Activated CD8-positive, alpha-beta memory T cell treated with anti-CD3 and anti-CD28 coated beads for 4 hours (primary cell): Measurements from ENCODE around the gene H1-8.
"Not testable (repeated sequence)": the region's sequence is repeated elsewhere in the genome, so short reads cannot be mapped to it uniquely, and the experiment has no call there.

Experiments used
- DNase-seq, 2 donors: peaks; one replicate each; pipeline ENCODE4 v3.0.0-alpha.2; 2020; ENCODE audit warnings: low read depth in 2 of 2

The H1-8 gene

GRCh38 chr3:129533406-129533805 lies 9.6 kb upstream of the H1-8 start:
- no peak for DNase-seq

GRCh38 chr3:129534428-129535027 lies 8.4 kb upstream of the H1-8 start:
- DNase-seq: no peak

- no peak for DNase-seq
Measured at GRCh38 chr3:129535075-129535474, 7.9 kb upstream of the H1-8 start.

GRCh38 chr3:129536374-129536667 lies 6.7 kb upstream of the H1-8 start:
- DNase-seq: no peak

GRCh38 chr3:129536804-129537203 lies 6.2 kb upstream of the H1-8 start:
- DNase-seq: no peak

- no peak for DNase-seq
Measured at GRCh38 chr3:129539206-129539605, 3.8 kb upstream of the H1-8 start.

GRCh38 chr3:129540776-129541516 lies 2.0 kb upstream of the H1-8 start:
- no peak for DNase-seq

GRCh38 chr3:129542747-129543146 lies 228 bp upstream of the H1-8 start:
- DNase-seq: no peak

- DNase-seq: no peak
Measured at GRCh38 chr3:129543999-129544398, 1.0 kb downstream of the H1-8 start.

- DNase-seq: not testable (repeated sequence)
Measured at GRCh38 chr3:129545951-129546350, 3.0 kb downstream of the H1-8 start.

GRCh38 chr3:129547241-129547640 lies 4.3 kb downstream of the H1-8 start:
- no peak for DNase-seq

- no peak for DNase-seq
Measured at GRCh38 chr3:129548104-129548965, 5.4 kb downstream of the H1-8 start.

- DNase-seq: no peak
Measured at GRCh38 chr3:129549006-129549800, 6.2 kb downstream of the H1-8 start.

- no peak for DNase-seq
Measured at GRCh38 chr3:129549805-129550204, 6.8 kb downstream of the H1-8 start.

GRCh38 chr3:129552287-129553050 lies 9.5 kb downstream of the H1-8 start:
- DNase-seq: no peak

- no peak for DNase-seq
Measured at GRCh38 chr3:129553171-129553570, 10.2 kb downstream of the H1-8 start.

GRCh38 chr3:129553719-129554118 lies 10.7 kb downstream of the H1-8 start:
- no peak for DNase-seq

GRCh38 chr3:129554356-129555152 lies 11.6 kb downstream of the H1-8 start:
- DNase-seq: no peak

GRCh38 chr3:129555153-129555550 lies 12.2 kb downstream of the H1-8 start:
- DNase-seq: no peak

- no peak for DNase-seq
Measured at GRCh38 chr3:129555616-129556357, 12.8 kb downstream of the H1-8 start.
